Superior temporal gyrus (tissue), 1 donor: ENCODE results near the gene TPRG1L.
"Not testable (repeated sequence)": the region's sequence is repeated elsewhere in the genome, so short reads cannot be mapped to it uniquely, and the experiment has no call there.

ENCODE experiments used
- DNase-seq: peaks from one replicate; pipeline ENCODE4 v3.0.0-alpha.2; 2016; ENCODE audit errors: extremely low spot score

Gene TPRG1L

DNA sequence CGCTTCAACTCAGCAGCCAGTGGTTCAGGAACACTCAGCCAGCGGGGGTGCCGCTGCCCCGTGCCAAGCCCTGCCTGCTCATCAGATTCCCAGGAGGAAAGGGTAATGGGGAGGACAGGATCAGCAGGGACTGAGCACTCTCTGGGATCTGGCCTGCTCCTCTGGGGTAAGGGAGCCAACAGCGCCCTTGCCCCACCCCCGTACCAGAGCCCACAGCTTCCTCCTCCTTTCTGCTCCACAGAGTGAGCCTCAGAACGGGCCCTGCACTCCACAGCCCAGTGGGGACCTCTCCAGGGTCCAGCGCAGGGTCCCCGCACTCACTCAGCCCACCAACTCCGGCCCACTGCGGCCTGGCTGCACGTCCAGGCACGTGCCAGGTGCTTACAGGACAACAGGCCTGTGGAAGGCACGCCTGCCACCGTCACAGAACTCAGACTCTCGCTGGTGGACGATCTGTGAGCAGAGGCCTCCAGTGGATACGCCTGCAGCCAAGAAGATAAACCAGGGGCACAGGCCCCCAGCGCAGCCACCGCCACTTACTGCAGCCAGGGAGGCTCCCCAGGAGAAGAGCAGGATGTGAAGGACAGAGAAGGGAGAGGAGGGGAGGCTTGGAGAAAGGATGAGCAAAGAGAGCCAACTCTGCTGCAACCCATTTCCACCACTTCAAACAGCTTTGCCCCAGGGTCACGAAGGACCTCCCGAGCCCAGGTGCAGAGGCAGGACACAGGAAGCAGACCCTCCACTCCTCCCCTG, 15.6 kb upstream of the TPRG1L start:
- DNase-seq = no peak

DNA sequence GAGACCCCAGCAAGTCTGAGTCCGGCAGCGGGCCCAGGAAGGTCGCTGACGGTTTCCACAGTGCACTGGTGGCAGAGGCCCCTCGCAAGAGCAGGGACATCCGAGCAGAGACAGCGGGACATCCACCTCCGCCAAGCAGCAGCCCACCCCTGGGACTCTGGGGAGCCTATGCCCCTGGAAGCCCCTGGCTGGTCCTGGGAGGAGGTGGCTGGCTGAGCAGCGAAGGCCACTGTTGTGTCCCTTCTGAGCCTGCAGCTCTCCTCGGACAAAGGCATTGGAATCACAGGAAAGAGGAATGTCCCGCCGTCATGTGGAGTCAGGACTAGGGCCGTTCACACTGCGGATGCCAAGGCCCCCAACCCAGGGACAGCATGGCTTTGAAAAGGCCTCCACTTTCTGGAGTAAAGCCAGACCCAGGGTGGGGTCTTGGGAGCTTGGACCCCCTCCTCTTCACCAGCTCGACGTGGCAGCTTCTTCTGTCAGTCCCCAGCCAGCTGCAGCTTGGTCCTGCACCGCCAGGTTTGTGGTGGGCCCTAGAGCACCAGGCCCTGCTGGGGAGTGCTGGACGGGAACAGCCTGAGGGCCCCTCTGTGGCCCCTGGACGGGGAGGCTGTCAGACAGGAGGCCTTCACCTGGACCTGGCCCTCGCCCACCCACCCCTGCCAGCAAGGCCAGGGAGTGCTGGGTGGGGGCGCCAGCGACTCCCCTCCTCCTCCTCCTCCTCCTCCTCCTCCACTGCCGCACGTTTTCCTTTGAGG, 14.9 kb upstream of the TPRG1L start:
- no peak for DNase-seq

DNA sequence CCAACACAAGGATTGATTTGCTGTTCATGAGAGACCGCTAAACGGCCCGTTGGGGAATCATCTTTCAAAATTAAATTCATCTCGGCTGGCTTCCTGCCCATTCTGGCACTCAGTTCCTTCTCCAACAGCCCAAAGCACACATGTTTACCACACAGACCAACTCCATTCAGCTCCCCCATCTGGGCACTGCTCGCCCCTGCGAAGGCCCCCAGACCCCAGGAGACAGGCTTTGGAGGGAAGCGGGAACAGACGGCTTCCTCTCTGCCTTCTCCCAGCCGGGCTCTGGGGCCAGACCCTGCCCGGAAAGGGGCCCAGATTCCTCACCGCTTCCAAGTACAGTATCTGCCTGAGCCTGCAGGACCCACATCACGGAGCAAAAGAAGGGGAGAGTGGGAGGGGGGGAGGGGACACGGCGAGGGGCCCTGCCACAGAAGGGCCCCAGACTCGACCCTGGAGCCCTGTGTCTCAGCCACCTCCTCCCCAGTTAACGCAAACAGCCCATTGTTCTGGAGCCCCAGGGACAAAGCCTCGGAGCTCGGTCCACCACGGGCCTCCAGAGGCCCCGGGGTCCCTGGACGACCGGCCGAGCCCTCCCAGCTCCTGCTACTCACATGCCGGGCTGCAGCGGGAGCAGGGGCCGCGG, 14.2 kb upstream of the TPRG1L start:
- no peak for DNase-seq

DNA sequence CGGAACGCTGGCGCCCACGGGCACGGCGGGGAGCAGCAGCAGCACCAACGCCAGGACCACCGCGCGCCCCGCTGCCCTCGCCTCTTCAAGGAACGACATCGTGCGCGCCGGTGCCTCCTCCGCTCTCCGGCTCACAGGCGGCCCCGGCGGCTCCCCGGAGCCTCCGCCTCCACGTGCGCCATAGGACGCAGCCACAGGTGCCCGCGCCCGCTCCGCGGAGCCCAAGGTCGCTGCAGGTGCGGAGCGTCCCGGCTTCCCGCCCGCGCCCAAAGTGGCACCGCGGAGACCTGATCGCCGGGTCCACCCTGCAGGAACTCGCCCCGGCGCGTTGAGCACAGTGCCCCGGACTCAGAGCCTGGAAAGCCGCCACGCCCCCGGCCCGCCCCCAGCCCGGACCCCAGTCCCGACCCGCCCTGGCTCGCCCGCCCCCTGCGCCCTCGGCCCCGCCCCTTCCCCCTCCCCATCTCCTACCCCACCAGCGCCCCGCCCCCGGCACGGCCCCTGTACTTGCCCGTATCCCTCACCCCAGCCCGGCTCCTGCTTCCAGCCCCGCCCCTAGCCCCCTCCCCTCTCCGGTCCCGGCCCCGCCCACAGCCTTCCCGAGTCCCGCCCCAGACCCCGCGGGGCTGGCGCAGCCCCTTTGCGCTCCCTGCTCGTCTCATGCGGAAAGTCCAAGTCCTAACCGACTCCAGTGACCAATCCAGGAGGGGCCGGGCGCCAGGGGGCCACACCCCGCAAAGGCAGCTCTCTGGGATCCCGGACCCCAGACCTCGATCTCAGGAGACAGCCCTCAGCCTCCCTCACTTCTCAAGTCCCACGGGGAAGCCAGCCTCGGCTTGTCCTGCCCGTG, 13.4 kb upstream of the TPRG1L start, which contains the start of gene MEGF6:
Gene MEGF6 (minus strand): TSS at position 339 of the 850 bp plus-strand sequence. CDS start 240 bp downstream, at position 99.
- no peak for DNase-seq

DNA sequence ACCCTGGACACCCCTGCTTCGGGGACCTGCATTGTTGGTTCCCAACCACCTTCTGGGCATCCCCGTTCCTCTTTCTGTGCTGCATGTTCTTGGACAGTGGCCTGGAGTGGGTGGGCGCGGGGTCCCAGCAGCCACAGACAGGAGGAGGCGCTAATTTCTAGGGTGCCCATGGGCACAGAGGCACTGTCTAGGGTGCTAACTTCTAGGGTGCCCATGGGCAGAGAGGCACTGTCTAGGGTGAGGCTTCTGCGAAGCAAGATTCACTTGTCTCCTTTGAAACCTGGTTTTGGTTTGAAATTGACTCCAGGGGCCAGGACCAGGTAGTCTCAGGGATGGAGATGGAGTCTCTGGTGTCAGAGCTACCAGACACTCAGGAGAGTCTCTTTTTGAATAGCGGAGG, 12.7 kb upstream of the TPRG1L start:
- DNase-seq = no peak

DNA sequence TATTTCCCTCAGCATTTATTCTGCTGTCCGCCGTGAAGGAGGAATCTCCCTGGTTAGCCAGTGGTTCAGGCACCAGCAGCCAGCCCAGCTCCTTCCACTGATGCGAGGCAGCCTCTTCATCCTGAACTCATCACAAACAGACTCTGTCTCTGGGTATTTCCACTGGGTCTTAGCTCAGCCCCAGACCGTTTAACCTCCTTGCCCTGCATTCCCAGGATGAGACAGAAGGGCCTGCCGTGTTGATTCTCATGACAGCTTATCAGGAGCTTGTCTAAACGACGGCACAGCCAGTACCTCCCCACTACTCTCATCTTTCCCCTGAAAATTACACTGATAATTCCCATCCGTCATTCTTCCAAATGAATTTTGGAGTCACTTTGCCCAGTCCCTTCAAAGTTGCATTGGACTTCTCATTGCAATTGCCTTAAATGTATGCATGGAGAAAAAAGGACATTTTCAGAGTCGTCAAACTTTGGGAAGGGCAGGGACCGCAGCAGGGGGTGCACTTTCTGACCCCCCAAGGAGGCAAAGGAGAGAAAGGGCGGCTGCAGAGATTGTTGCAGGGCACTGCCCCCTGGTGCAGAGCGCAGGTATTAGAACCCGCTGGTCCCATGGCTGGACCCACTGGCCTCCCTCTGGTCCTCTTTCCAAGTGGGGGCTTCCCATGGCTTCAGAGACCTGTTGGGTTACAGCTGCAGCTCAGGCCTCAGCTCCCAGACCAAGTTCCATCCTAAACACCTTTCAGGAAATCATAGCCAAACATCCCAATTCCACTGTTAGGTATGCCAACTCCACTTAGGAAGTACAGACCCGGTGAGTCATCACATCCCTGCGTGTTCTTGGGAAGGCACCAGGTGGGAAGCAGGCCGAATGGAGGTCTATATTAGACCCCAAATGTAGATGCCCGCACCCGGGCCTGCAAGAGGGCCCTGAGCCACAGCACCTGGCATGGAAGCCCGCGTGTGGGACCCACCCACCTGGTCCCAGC, 9.8 kb upstream of the TPRG1L start:
- no peak for DNase-seq

DNA sequence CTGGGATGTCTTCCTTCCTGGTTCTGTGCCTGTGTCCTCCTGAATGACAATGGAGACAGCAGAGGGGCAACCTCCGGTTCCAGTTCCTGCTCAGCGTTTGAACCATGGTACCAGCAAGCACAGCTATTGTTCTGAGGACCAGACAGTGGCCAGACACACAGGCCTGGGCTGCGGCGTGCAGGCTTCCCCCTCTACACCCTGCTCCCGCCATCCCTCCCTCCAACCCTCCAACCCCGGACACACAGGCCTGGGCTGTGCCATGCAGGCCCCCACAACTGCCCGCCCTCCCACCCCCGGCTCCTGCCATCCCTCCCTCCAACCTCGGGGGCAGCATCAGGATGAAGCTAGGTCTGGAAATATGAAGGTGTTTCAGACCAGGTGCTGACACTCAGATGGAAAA, 8.0 kb upstream of the TPRG1L start:
- no peak for DNase-seq

DNA sequence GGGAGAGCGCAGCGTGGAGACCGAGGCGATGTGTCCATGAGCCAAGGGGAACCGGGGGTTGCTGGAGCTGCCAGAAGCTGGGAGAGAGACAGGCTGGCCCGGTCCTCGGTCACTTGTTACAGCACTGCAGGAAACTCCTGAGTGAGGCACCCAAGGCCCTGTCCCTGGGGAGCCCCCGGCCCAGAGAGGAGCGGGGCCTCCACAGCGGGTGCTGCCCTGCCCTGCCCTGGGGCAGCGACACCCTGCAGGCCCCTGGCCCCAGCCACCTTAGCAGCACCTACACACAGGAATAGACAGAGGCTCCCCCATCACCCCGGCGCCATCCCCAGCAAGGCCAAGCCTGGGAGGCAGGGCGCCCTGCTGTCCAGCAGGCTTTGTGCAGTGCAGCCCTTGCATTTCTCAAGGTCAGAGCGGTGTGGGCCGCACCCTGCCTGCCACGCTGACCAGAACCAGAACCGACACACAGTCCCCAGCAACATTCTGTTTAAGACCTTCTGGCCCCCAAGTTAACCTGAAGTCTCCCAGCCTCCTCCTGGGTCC, 6.9 kb upstream of the TPRG1L start:
- DNase-seq = no peak

DNA sequence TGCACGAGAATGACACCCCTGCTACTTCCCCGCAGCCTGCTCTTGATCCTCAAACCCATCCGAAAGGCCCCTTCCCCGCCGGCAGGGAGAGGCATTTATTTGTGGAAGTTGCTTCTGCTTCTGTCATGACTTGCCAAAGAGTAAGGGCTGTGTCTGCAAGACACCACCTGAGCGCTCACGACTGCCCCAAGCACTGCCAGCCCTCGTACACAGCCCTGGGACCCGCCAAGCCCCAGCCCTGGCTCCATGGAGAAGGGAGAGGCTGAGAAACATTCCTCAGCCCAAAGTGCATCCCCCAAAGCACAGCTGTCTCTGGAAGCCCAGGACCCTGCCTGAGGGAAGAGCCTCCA, 6.3 kb upstream of the TPRG1L start:
- no peak for DNase-seq

DNA sequence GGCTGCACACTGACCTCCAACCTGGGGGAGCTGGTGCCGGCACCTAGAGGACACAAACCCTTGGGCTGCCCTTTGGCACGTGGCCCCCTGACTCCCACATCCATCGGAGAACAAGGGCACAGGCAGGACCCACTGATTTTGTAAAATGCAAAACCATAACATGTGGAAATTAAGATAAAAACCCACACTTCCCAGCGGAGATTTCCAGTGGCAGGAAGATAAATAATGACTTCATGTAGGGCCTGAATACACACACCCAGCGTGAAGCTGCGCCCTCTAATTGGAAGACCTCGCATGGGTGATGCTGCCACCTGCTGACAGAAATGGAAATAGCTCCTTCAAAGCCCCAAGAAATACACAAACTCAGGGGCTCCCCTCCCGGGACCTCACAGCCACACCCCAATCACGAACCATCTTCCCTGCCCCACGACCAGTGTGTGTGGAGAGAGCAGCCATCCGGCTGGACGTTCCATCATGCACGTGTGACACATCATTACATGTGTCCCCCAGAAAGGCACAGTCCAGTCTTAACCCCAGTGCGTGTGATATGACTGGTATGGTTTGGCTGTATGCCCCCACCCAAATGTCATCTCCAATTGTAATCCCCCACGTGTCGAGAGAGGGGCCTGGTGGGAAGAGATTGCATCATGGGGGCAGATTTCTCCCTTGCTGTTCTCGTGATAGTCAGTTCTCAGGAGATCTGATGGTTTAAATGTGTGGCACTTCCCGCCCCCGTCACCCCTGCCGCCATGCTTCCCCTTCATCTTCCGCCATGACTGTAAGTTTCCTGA, 5.7 kb upstream of the TPRG1L start:
- DNase-seq = peak; percentile 92

DNA sequence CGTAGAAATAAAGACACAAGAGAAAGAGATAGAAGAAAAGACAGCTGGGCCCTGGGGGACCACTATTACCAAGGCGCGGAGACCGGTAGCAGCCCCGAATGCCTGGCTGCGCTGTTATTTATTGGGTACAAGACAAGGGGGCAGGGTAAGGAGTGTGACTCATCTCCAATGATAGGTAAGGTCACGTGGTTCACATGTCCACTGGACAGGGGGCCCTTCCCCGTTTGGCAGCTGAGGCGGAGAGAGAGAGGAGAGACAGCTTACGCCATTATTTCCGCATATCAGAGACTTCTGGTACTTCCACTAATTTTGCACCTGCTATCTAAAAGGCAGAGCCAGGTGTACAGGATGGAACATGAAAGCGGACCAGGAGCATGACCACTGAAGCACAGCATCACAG, 4.1 kb upstream of the TPRG1L start:
- no peak for DNase-seq

DNA sequence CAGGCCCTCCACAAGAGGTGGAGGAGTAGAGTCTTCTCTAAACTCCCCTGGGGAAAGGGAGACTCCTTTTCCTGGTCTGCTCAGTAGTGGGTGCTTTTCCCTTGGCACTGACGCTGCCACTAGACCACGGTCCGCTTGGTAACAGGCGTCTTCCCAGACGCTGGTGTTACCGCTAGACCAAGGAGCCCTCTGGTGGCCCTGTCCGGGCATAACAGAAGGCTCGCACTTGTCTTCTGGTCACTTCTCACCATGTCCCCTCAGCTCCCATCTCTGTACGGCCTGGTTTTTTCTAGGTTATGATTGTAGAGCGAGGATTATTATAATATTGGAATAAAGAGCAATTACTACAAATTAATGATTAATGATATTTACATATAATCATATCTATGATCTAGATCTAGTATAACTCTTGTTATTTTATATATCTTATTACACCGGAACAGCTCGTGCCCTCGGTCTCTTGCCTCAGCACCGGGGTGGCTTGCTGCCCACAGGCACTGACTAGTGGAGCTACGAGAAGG, 3.6 kb upstream of the TPRG1L start:
- DNase-seq = peak; percentile 74

DNA sequence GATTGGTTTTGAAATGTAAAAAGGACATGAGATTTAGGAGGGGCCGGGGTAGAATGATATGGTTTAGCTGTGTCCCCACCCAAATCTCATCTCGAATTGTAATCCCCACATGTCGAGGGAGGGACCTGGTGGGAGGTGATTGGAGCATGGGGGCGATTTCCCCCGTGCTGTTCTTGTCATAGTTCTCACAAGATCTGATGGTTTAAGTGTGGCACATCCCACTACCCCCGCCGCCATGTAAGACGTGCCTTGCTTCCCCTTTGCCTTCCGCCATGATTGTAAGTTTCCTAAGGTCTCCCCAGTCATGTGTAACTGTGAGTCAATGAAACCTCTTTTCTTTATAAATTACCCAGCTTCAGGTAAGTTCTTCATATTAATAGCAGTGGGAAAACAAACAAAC, 2.7 kb upstream of the TPRG1L start:
- not testable (repeated sequence) for DNase-seq

DNA sequence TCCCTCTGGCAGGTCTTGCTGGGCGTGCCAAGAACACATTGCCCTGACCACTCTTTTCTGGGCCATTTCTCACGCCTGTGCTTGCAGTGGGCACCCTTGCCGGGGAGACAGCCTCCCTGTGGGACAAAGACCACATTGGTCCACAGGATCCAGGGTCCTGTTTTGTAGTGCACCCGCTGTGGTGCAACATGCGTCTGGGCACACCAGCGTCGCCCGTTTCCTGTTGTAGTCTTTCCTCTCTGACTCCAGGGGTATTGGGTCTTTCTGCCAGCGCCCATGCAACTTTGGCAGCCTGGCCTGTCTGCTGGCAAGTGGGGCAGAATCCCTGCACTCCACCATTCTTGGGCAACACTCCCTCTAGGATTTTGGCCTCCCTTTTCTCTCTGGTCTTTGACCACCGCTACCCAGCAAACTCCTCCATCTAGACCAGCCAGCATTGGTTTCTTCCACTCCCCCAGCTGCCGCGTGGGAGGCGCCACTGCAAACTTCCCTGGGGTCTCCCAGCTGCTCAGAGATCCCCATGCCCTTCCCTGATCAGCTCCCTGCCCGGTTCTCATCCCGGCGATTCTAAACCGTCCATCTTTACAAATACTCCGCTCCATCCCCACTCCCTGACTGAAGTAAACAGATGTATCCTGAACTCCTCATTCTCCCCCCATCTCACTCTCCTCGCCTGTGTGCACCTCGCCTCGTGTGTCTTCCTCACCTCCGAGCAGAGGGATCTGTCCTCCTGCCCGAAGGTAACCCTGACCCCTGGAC, 1.2 kb upstream of the TPRG1L start:
- DNase-seq = no peak

DNA sequence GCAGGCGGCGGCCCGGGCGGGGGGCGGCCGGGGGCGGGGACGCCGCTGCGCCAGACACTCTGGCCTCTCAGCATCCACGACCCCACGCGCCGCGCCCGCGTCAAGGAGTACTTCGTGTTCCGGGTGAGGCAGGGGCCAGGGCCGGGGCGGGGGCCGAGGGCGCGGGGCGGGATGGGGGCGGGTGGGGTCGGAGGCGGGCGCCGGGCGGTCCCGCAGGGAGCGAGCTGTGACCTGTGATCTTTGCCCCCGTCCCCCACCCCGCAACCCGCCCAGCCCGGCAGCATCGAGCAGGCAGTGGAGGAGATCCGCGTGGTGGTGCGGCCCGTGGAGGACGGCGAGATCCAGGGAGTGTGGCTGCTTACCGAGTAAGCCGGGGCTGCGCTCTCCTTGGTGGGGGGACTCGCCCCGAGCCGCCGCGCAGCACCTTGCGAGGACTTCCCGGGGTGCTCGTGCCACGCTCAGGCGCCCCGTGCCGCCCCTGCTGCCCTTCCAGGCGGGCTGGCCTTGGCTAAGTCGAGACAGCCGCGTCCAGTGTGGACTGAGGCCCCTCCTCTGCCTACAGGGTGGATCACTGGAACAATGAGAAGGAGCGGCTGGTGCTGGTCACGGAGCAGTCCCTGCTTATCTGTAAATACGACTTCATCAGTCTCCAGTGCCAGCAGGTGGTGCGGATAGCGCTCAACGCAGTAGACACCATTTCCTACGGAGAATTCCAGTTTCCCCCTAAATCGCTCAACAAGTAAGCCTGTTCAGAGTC, 514 bp downstream of the TPRG1L start:
- no peak for DNase-seq

DNA sequence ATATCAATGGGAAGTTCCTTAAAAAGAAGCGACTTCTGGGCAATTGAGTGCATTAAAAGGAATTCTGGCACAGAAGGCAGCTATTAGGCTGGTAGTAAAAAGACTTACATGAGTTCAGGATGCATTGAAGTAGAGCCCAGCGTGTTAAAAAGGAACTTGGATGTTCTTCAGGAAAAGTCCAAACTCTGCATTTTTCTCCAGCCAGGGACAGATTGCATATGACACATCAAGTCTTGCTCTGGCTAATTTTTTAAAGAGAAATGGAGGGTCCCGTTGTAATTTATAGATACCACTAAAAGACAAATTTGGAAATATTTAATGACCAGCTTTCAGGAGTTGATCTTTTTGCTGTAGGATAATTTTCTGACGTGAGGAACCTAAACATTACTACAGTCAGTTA, 1.2 kb downstream of the TPRG1L start:
- no peak for DNase-seq

DNA sequence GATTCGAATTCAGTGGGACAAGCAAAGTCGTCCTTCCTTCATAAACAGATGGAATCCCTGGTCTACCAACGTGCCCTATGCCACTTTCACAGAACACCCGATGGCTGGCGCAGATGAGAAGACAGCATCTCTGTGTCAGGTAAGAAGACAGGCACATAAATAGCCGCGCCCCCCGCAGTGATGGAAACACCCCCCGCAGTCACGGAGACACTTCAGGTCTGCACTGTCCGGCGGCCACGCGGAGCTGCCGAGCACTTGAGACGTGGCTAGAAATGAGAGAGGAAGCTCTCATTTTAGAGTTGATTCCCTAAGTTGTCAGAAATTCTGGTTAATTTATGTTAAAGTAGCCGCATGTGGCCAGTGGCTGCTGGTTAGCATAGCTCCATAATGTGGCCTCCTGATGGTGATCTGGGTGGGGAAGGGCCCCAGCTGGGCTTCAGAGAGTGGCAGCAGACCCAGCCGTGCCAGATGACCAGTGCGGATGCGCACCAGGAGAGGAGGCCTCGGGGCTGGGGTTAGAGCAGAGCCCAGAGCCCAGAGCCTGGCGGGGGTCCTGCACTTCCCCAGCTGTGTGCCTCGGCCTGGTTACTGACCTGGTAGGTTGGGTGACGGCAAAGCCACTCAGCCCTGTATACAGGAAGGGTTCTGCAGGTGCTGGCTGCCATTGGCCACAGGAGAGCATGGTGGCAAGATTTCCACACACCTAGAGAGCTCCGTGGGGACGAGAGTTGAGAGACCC, 2.9 kb downstream of the TPRG1L start:
- no peak for DNase-seq
